NCI-H2196 treated with DMSO at 0.1 percent for 48 hours (cell line): ENCODE measurements around the gene ALDH3A1.

Experiments used
- DNase-seq: peaks from one replicate; lab custom pipeline; 2025; ENCODE audit not compliant: unreplicated experiment; lab: John Stamatoyannopoulos, UW

Gene ALDH3A1

DNA sequence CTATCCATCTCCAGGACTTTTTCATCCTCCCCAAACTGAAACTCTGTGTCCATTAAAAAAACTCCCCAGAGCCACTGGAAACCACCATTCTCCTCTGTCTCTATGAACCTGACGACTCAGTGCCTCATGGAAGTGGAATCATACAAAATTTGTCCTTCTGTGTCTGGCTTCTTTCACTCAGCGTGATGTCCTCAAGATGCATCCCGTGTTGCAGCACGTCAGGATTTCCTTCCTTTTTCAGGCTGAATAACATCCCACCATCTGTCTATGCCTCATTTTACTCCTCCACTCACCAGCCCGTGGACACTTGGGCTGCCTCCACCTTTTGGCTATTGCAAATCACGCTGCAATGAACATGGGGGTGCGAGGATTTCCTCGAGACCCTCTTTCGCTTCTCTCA lies 12.6 kb upstream of the ALDH3A1 start:
- no peak for DNase-seq

DNA sequence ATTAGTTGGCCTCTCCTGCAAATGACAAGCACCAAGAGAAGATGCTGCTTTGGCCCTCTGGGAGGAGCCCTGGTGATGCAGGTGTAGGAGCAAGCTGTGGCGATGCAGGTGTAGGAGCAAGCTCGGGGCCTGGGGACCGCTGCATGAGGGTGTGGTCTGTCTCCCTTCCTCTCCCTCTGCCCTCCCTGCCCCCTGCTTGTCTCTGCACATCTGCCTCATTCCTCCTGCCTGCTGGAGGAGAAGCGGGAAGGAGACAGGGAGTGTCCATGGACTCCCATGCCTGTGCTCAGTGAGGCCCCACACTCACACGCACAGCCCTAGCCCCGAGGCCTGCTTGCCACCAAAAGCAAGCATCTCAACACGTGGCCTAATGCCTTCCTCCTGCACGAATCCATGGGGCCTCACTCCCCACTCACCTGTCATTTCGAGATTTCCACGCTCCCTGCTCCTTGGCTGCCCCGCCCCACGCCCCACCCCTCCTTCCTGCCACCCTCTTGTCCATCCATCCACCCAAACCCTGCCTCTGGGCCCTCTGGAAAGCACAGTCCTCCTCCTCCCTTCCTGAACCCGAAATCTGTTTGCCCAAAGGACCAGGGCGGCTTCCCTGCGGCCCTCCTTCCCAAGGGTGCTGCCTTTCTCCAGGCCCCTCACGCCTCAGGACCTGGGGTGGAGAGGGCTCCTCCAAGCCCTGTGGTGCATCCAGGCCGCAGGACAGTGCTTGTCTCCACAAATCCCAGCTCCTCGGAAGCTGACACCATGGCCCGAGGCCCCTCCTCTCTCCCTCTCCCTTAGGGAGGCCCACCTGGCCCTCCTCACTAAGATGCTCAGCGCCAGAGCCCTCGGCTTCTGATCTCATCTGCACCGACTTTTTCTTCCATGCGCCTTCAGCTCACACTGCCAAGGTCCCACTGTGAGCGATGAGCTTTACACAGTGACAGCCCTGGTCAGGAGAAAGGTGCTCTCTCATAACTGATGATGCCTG lies 11.8 kb upstream of the ALDH3A1 start:
- DNase-seq = no peak

DNA sequence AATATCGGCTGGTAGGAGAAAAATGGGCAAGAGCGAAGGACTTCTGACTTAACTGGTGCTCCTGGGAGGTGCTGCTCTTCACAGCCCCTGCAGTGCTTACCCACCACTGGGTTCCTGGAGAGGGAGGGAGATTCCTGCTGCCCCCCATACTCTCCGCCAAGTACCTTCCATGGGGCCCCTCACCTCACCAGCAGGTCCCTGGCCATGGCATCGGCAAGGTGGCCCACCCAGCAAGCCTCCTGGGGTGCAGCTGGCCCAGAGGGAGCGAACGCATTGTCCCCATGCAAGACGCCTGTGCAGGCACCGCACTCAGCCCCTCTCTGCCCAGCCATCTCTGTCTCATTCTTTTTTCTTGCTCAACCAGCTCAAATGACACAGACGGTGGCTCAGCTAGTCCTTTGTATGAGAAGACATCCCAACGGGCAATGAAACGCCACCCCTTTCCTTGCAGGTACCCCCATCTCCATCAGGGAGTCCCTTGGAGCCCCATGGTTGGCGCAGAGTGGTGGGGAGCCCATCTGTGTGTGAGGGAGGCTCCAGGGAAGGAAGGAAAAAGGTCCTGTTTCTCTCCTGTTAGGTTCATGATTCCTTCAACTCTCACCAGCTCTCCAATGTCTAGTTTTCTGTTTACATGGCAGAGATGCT lies 9.6 kb upstream of the ALDH3A1 start:
- no peak for DNase-seq

DNA sequence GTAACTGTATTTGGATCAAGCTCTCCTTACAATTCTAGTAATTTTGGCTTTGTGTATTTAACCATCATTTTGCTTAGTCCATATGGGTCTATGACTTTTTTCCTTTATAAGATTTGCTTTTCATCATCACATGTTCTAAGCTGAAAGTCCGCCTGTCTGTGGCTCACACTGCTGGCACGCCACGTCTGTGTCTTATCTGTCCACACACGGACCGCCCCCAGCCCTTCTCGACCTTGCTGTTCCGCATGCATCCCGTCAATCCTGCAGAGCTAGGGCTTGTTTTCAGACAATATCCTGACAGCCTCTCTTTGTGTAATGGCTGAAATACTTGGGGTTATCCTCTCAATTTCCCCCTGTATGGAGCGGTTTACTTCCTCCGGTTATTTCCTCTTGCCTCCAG lies 8.4 kb upstream of the ALDH3A1 start:
- no peak for DNase-seq

DNA sequence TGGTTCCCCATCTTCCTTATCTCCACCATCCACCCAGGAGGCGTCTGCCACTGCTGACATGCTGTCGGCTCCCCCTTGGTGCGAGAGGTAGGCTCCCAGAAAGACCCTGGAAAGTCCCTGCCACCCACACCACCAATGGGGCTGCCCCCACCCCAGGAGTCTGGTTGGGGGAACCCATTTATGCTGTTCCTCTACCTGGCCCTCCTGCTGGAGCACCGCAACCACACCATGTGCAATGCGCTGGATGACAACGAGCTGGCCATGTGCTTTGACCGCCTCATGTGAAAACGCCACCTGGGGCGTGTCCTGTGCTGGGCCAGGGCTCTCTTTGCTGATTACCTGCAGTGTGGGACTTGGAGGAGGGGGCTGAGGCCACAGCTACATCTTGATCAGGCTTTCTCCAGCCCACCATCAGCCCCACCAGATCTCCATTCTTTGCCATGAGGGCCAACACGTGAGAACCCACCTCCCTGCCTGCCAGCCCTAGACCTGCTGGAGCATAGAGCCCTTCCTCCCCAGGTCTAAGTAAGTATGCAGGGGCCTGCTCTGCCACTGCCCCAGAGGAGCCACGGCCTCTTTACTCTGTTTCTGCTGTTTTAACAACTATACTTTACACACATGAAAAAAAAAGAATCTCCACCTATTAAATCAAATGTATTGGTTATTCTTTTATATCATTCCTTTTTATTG lies 7.9 kb upstream of the ALDH3A1 start:
- DNase-seq = no peak

DNA sequence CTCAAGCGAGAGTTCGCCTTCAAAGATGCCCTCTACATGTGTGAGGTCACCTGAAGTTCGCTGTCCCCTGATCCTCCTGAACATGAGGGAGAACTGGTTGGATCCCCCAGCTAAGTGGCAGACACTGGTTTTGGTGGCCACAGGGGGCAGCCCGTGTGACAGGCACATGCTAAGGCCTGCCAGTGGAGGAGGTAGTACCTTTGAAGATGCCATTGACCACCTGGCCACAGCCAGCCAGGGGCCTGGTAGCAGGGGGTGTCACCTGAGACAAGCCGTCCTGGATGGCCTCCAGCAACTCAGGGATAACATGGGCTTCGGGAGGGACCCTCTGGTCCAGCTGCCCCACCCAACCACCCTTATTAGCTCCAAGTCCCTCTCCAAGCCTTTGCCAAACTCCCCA lies 7.3 kb upstream of the ALDH3A1 start:
- no peak for DNase-seq

DNA sequence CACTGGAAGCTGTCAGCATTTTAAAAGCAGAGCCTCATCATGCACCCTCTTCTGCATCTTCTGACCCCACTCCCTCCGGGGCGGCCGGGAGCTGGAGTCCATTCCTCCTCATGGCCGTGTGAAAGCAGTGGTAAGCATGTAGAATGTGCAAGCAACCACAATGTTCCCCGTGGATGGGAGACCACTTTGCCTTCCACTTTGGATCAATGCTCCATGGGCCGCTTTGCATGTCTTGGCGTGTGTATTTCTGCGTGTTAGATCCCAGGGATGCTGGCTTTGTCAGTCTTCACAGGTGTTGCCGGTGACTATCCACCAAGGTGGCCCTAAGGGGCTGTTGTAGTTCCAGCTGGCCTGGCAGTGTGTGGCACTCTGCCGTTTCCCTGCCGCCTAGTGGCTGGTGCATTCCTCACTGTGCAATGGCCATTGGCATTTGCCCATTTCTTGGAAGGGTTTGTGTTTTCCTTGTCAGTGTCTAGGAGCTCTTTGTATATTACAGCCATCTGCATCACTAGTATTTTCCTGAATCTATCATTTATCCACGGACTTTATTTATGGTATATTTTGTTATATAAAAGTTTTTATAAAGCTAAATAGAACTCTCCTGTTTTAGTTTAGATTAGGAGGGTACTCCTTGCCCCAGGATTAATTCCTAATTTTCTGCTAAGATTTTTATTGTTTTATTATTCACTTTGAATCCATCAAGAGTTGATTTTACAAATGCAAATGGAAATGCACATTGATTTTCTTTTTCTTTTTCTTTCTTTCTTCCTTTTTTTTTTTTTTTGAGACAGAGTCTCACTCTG lies 5.8 kb upstream of the ALDH3A1 start:
- no peak for DNase-seq

DNA sequence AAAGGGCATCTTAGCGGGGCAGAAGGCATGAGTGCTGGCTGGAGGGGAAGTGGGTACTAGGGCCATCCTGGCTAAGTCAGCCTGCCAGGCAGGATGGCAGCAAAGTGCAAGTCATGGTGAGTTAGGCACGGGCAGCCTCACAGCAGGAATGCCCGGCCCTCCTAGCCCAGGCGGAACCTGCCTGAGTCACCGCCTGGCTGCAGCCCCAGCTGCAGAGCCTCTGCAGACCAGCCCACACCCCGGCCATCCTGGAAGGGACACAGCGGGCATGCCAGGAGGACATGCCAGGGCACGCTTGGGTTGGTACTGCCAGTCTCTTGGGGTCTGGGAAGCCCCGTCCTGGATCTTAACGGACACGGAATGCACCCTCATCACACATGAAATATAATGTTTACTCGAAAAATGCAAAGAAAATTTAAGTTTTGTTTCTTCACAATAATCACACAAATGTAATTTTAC lies 5.0 kb upstream of the ALDH3A1 start:
- peak; percentile 35 for DNase-seq

DNA sequence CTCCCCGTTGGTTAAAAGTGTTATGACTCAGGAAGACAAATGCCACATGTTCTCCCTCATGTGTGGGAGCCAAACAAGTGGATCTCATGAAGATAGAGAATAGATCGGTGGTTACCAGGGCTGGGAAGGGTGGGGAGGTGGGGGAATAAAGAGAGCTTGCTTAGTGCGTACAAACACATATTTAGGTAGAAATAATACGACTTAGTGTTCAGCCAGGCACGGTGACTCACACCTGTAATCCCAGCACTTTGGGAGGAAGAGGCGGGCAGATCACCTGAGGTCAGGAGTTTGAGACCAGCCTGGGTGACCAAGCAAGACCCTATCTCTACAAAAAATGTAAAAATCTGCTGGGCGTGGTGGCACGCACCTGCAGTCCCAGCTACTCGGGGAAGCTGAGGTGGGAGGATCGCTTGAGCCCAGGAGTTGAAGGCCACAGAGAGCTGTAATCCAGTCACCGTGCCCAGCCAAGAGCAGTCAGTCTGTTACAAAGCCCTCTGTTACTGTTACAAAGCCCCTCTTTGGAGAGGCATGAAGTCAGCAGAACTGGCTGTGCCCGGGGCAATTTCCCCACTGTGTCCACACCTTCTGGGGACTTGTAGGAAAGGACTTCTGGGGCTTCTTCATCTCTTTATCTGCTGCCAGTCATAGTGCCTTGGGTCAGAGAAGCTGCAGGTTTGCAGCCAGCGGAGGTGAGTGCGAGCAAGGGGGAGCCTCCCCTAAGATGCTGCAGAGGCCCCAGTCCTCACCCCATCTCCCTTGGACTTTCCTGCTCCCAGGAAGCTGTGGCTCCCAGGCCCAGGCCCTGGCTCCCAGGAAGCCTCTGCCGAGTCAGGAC lies 4.3 kb upstream of the ALDH3A1 start:
- no peak for DNase-seq

DNA sequence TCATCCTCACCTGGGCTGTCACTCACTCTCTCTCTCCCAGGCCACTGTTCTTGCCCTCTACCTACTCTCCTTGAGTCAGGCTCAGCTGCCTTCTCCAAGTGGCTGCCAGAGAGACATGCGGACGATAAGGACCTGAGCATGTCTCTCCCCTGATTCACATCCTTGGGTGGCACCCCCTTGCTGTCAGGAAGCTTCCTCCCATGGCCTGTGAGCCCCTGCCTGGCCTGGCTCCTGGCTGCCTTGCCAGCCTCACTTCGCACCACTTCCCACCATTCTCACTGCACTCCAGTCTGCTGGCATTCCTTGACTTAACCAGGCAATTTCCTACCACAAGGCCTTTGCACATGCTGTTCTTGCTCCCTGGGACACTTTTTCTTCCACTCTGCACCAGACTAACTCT lies 2.7 kb upstream of the ALDH3A1 start:
- DNase-seq = no peak

DNA sequence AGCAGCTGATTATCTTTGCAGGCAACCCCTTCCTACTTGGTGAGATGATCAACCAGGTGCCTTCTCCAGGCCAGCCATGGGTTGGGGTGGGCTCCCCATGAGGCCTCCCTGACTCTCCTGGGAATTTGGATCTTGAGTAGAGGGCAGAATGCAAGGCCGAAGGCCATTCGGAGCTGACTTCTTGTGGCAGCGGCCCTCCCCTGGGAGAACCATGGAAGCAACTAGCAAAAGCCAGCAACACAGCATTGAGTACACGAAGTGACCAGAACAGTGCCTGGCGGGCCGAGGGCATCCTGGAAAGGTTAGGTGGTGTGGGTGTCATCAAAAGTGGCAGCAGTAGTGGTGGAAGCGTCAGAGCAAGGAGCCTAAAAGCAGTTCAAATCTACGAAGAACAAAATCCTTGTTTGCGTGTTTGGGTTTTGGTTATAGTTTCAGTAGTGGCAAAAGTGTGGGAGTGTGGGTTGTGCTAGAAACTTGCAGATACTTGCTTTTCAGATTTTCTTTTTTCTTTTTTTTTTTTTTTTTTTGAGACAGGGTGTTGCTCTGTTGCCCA lies 2.0 kb upstream of the ALDH3A1 start:
- no peak for DNase-seq

DNA sequence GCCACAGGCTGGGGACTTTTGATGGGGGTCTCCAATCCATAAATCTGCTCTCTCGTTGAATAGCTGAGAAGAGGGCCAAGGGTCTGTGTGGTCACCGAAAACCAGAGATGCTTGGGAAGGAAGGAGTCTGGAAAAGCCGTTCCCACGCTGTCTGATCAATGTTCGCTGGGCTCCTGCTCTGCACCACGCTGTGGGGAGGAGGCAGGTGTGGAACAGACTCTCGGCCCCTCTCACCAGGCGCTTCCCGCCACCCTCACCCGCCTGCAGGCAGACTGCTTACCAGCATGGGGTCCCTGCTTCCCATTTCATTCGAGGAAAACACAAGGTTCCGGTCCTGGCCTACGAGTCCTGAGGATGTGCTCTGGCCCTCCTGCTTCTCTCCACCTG lies 702 bp upstream of the ALDH3A1 start:
- no peak for DNase-seq

DNA sequence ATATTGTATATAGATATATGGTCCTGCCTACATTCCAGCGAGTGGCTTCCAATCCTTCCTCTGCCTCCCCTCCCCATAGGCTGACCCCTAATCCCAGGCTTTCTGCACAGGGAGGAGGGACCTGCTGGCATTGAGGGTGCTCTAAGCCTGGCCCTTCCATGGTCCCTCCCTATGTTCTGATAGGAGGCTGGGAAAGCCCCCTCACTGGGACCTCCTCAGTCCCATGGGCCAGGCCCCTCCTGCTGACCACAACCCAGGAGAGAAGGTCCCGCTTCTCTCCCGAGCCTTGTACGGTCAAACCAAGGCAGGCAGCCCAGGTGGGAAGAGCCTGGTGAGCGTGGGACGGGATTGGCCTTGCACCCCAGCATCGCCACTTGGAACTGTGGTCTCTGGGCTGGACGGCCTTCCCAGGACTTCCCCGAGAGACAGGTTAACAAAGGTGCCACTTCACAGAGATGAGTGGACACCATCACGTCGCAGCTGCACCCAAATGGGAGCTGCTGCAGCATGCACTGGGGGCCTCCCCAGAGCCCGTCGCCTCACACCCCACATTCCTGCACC lies 859 bp downstream of the ALDH3A1 start:
- no peak for DNase-seq

DNA sequence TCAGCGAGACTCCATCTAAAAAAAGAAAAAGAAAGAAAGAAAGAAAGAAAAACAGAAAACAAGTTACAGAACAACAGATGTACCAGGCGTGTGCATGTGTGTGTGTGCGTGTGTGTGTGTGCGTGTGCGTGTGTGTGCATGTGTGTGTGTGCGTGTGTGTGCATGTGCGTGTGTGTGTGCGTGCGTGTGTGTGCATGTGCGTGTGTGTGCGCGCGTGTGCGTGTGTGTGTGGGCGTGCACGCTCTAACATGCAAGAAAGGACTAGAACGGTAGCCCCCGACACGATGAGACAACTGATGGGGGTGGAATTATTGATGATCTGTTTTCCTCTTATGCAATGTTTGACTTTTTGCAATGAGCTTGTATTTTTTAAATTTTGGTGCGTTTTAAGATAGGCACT lies 1.6 kb downstream of the ALDH3A1 start:
- no peak for DNase-seq

DNA sequence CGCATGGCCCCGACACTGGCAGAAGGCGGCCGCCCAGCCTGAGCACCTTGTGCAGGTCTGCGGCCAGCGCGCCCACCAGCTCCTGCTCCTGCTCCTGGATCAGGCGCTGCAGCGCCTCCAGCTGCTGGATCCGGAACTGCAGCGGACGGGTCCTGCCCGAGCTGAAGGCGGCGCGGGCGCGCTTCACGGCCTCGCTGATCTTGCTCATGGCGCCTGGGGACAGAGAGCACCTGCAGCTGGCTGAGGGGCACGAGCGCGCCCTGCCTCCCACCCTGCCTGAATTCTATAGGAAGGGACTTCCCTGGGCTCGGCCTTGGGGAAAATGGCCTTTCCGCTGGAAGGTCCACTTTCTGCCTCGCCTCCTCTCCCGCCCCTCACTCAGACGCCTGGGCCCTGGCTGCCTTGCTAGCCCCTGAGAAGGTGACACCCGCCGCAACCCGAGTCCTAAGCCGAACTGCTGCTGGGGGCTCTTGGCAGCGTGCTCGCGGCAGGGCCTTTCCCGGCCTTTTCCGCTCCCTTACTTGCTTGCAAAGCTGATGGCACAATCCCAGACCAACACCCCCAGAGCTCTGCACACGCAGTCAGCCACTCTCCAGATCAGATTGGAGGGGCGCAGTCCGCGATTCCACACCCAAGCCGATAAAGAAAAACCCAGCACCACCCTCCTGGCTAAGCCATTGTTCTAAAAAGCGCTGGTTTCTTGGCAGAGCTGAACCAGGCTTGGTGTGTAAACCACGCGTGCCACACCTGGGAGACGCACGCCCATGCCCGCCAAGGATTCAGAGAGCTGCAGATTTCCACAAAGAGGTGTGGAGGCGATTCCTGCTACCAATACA lies 3.0 kb downstream of the ALDH3A1 start:
- DNase-seq = peak; percentile 5

DNA sequence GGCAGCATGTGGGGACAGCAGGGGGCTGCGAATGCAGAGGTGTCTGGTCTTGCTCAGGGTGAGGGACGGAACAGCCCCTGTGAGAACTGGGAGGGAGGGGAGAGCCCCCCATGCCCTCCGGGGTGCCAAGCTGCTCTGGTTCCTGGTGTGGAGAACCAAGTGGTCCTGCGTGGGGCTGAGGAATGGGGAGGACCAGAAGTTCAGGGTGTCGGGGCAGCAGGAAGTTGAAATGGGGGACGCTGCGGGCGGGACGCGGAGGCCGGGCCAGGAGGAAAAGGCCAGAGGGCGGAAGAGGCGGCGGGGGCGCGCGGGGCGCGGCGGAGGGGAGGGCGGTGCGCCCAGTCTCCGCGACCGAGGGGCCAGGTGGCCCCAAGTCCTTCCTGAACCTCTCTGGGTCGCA lies 3.6 kb downstream of the ALDH3A1 start:
- no peak for DNase-seq

DNA sequence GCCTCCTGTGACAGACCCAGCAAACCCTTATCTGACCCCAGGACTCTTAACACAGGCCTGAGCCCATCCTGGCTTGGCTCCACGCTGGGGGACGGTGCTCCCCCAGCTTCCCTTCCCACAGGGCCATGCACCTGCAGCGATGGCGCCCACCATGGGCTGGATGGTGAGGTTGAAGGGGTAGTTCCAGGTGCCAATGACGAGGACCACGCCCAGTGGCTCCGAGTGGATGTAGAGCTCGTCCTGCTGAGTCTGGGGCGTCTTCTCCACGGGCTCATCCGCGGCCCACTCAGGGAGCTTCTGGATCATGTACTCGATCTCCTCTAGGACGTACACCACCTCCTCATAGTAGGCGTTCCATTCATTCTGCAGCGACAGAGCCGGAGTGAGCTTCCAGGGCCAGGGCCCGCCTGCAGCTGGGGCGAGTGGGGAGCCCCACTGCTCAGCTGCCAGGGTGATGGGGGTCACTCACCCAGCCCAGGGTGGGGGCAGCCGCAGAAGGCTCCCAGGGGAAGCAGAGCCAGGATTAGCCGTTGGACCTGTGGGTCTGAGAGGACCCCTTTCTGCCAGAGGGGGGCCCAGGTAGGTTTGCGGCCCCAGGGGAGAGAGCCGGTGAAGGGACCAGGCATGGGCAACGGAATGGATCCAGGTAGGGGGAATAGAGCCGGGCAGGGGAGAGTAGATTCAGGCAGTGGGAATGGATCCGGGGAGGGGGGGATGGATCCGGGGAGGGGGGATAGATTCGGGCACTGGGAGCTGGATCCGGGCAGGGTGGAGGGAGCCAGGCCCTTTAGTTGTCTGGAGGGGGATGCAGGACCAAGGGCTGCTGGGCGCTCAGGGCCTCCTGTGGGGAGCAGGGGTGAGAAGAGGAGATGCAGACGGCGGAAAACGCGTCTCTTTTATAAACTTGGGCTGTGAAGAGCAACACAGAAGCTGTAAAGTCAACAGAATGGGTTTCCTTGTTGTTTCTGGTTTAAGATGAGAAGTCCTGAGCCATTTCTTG lies 4.7 kb downstream of the ALDH3A1 start:
- no peak for DNase-seq
